NCI-H187 (cell line): ENCODE measurements around the gene CPSF3.

ENCODE experiments used
- DNase-seq, 2 experiments: peaks; one replicate each; lab custom pipeline; 2025; lab: John Stamatoyannopoulos, UW

Gene CPSF3

GRCh38 chr2:9423100-9423921 lies at the start of gene CPSF3, which contains the start of gene ITGB1BP1:
TSS of gene CPSF3 (plus strand) at chr2:9423654. CDS start at chr2:9423774, 120 bp downstream.
TSS of gene ITGB1BP1 (minus strand) at chr2:9423528. CDS start at chr2:9418697, 4,831 bp downstream.
- DNase-seq, result peak; percentile 98 to 99

GRCh38 chr2:9374071-9374730 lies 49.3 kb upstream of the CPSF3 start:
- DNase-seq, result no peak

DNA sequence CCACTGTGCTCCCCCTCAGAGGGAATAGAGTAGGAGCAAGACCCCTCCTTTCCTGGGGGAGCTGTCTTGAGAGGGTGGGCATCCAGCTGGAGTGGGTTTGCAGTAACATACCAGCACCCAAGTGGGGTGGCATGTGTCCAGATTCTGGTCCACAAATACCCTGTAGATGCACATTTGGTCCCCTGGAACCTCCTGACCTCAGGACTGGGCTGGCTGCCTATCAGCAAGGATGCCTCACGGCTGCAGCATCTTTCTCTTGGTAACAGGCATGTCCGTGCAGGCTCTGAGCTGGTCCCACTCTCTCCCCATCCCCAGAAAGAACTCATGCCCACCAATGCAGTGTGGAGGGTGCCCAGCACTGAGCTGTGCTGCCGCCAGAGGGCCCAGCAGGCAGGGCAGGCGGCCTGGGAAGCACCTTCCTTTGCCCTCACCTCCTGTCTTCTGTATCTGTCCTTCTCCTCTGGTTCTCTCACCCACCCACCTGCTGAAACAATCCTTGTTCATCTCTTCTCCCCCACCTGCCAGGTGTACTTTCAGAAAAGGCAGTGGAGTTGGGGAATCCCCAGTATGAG lies 47.5 kb upstream of the CPSF3 start:
- no peak for DNase-seq

- no peak for DNase-seq
These were observed 45.9 kb upstream of the CPSF3 start for GRCh38 chr2:9377461-9378097.

DNA sequence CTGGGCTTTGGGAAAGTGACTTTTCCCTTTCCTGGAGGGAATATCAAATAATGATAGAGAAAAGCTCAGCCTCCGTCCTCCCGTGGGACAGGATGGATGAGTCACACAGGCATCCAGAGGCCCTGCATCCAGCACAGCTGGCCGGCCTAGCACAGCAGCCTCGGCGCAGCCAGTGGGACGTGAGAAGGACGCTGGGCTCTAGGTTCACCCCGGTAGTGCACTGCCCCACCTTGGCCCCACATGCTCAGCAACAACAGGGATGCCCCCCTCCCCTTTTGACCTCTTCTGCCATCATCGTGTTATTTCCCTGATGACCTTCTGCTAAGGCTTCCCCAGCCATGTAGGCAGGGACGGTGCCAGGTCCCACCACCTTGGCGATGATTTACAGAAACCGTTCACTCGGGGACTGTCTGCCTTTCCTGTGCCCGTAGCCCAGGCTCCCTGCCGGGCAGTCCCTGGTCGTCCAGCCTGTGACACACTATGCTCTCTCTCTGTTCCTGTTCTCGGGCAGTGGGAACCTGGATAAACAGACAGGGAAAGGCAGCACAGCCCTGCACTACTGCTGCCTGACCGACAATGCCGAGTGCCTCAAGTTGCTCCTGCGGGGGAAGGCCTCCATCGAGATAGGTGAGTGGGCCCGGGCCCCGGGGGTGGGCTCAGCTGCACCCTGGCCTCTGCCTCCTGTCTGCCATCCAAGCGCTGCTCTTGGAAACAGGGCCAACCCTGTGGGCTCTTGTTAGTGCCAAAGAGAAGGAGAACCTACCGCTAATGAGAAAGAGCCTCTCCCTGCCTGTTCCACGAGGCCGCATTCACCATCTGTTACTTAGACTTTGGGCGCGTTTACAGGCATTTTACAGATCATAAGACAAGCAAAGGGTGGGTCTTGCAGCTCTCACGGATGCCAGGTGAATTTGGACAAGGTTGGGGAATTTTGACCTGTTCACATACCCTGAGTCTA lies 44.7 kb upstream of the CPSF3 start:
- no peak for DNase-seq

DNA sequence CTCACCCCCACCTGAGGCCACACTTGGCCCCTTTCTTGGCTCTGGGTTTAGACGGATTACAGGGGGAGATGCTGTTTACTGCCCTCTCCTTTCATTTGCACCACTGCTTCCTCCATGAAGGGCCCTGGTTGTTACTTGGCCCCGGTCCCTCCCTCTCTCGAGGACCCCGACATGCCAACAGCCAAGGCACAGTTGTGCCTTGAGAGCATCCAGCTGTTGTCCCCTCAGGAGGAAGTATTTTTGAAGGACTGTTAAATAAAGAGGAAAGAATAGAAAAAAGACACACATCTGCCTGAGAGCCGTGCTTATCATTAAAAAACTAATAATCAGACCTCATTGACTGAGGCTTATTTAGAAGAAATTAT lies 44.1 kb upstream of the CPSF3 start:
- no peak for DNase-seq

DNA sequence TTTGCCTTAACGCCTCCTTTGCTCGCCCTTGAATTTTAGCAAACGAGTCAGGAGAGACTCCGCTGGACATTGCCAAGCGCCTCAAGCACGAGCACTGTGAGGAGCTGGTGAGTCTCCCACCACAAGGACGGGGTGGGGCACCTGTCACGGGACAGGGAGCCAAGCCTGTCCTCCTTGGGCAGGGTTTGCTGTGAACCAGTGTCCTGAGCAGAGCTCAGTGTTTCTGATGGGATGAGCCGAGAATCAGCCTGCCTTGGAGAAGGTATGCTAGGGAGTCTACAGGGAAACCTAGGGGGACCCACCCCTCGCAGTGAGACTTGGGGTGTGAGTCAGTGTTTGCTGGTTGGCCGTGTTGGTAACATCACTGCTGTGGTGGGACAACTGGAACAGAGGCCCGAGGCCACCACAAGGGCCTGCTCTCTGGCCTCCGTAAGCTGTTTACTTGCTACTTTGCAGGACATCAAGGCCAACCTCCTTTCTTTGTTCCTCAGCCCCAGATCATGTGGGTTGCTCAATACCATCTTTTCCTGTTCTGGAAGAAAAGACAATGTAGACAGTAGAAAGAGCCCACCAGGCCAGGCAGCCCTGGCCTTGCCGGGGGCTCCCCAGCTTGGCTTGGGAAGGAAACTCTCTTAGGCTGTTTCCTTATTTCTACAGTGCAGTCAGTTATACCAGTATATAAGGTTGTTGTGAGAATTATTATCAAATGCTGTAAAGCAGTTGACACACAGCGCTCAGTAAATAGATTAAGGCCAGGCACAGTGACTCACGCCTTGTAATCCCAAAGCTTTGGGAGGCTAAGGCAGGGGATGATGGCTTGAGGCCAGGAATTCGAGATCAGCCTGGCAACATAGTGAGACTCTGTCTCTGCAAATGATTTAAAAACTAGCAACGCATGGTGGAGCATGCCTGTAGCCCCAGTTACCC lies 42.5 kb upstream of the CPSF3 start:
- no peak for DNase-seq

GRCh38 chr2:9382604-9383235 lies 40.7 kb upstream of the CPSF3 start:
- no peak for DNase-seq

- no peak for DNase-seq
These were observed 38.9 kb upstream of the CPSF3 start for GRCh38 chr2:9384521-9384920.

GRCh38 chr2:9385841-9386240 lies 37.6 kb upstream of the CPSF3 start:
- no peak for DNase-seq

DNA sequence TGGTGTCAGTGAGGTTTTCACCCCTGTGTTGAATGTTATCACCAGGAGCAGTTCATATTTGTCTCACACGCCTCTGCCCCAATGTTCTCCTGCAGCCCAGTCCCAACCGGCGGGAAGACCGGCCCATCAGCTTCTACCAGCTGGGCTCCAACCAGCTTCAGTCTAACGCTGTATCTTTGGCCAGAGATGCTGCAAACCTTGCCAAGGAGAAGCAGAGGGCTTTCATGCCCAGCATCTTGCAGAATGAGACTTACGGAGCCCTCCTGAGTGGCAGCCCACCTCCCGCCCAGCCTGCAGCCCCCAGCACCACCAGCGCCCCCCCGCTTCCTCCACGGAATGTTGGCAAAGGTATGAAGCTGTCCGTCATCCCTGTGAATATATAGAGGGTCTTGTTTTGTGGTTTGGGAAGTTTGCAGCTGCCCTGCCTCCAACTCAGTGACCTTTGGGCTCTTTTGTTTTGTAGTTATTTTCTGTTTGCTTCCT lies 35.2 kb upstream of the CPSF3 start:
- no peak for DNase-seq

DNA sequence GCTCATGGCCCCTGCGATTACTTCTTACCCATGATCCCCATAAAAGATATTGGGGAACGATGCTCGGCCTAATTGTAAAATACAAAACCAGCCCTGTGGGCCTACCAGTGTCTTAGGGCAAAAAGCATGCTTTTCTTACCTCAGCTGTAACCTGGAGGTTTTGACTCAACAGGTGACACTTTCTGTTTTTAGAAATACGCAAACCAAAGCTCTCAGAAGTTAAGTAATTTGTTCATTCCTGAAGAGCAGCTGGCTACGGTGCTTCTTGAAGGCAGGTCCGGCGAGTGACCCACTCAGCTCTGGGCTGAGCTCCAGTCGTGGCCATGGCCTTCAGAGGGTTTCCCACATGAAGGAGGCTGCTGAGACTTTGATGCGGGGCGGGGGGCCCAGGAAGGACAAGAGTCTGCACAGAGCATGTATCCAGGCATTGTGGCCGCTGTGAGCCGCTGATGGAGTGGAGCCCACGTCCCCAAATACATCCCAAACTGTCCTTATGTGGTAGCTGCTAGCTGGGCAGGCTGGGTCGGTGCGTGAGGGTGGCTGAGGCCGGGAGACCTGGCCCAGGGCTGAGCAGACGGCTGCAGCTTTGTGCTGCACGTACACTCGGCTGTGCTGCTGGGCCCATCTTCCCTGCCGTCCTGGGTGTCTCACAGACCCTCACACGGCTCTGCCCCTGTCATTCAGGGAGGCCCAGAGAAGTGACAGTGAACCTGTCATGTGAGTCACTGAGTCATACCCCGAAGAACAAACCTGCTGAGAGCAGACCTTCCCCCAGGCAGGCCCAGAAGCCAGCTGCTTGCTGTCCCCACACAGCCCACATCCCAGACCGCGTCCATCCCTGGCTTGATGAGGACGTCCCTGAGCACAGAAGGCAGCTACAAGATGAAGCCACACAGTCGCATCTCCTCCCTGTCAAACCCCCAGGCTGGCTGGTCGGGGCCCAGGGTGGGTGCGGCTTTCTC lies 34.2 kb upstream of the CPSF3 start:
- DNase-seq, result no peak

DNA sequence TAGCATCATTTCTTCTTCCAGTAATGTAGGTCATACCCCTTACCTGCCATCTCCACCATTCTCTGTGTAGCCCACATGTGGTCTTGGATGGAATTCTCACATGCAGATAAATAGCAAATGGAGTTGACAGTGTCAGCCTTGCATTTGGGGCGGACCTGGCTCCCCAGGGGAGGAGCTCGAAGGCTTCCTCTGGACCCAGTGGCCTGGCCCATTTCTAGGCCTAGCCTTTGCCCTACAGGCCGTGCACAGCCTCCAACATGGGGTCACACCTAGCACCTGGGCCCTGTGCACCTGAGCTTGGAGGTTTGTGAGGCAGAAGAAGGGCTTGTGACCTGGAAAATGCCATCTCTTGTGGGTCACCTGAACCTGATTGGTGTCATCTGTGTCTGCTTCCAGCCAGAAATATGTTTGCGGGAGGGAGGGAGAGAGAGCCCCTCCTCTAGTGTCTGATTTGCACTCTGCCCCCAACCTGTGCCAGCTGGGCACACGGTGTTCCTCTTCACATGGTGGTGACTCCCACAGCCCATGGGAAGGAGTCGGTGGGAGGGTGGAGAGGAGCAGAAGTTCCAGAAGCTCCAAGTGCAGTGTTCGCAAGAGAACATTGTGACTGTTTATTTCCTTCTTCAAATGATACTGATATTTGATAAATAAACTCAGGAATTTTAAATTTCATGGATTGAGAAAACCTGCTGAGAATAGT lies 33.2 kb upstream of the CPSF3 start:
- no peak for DNase-seq

DNA sequence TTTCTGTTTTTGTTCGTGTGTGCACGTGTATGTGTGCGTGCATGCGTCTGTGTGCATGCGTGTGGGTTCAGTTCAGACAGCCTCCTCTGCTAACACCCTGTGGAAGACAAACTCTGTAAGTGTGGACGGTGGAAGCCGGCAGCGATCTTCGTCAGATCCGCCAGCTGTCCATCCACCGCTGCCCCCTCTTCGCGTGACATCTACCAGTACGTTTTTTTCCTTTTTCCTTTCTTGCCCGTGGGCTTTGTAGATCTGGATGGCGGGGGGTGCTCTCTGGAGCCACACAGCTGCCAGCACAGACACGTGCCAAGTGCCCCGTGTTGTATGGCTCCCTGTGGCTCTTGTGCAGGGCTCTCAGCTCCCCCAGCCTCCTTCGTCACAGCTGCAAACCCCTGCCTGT lies 32.5 kb upstream of the CPSF3 start:
- DNase-seq, result no peak

- DNase-seq, result no peak
These were observed 31.3 kb upstream of the CPSF3 start for GRCh38 chr2:9391961-9392720.

DNA sequence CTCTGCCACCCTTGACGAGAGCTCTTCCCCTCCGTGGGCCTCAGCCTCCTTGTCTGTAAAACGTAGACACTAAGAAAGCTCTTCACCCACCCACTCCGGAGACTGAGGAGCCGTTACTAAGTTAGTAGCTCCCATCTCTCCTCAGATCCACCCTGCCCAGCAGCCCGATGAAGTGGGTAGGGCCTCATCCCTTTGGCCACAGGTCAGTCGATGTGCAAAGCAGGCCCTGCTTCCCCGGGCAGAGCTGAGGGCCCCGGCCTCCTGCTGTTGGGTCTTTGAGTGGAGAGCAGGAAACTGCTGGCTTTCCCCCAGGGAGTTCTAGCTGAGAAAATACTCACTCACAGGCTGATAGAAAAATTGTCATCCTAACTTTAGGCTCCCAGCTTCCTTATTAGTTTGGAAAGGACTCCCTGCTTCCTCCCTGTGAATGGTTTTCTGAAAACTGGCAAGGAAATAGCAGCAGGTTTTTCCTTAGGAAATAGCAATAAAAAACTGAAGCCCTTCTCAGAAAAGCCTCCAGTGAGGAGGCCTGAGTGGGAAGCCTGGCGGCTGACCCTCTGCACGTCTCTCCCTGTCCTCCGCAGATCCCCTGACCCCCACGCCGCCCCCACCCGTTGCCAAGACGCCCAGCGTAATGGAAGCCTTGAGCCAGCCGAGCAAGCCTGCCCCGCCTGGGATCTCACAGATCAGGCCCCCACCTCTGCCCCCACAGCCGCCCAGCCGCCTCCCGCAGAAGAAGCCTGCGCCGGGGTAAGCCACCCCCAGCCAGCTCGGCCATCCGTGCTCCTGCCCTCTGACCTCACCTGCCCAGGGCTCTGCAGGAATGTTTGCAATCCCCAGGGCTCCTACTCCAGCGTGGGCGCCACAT lies 30.3 kb upstream of the CPSF3 start:
- DNase-seq, result no peak
